Liver (tissue), 3 donors: ENCODE measurements around the gene BLTP3A.

Experiments
- GABPA ChIP-seq, 2 donors: IDR thresholded peaks in 1 of 2; conservative IDR thresholded peaks in 1 of 2; 2 replicates each; pipeline ENCODE4 v1.6.1; 2016; ENCODE audit warnings: antibody characterized with exemption in 2 of 2, mild to moderate bottlenecking in 1 of 2, moderate library complexity in 1 of 2
- TAF1 ChIP-seq: conservative IDR thresholded peaks from 2 replicates; pipeline ENCODE4 v1.6.1; 2016; ENCODE audit warnings: antibody characterized with exemption, mild to moderate bottlenecking
- TF ChIP-seq, protein P1 (sequence below): IDR thresholded peaks from 2 replicates; pipeline ENCODE4 v1.6.1; 2016; ENCODE audit warnings: antibody characterized with exemption, mild to moderate bottlenecking
- TF ChIP-seq, protein P2 (sequence below): fragments of 150-350 bp; IDR thresholded peaks from 2 replicates; pipeline ENCODE4 v1.5.1; 2017; ENCODE audit warnings: improper control_type of control experiment, low read depth, low read length; ENCODE audit not compliant: missing input control
- TF ChIP-seq, protein P3 (sequence below): IDR thresholded peaks from 2 replicates; pipeline ENCODE4 v1.6.1; 2016; ENCODE audit warnings: antibody characterized with exemption
- donor health status: healthy.
- donor health status: healthy.

DNA sequence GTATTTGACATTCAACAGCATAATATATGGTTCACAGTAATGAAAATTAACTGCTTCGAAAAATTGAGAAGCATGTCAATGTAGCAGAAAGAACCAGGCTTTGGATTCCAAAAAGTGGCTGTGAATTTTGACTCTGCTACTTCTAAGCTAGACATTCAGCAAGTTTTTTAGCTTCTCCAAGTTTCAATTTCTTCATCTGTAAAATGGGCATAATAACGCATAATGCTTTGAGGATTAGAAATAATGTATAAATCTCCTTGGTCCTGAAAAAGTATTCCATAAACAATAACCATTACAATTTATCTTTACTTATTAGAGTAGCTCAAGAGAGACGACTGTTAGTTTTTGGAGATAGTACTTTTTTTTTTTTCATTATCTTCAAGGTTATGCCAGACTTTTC, 7.7 kb downstream of the BLTP3A start:
- TF ChIP-seq TAF1 (no peak), GABPA (IDR thresholded peaks at IDR 0.05 in 1 of 2, conservative IDR thresholded peaks at IDR 0.05 in 1 of 2) (no peak)
- TF ChIP-seq, protein P1, sequence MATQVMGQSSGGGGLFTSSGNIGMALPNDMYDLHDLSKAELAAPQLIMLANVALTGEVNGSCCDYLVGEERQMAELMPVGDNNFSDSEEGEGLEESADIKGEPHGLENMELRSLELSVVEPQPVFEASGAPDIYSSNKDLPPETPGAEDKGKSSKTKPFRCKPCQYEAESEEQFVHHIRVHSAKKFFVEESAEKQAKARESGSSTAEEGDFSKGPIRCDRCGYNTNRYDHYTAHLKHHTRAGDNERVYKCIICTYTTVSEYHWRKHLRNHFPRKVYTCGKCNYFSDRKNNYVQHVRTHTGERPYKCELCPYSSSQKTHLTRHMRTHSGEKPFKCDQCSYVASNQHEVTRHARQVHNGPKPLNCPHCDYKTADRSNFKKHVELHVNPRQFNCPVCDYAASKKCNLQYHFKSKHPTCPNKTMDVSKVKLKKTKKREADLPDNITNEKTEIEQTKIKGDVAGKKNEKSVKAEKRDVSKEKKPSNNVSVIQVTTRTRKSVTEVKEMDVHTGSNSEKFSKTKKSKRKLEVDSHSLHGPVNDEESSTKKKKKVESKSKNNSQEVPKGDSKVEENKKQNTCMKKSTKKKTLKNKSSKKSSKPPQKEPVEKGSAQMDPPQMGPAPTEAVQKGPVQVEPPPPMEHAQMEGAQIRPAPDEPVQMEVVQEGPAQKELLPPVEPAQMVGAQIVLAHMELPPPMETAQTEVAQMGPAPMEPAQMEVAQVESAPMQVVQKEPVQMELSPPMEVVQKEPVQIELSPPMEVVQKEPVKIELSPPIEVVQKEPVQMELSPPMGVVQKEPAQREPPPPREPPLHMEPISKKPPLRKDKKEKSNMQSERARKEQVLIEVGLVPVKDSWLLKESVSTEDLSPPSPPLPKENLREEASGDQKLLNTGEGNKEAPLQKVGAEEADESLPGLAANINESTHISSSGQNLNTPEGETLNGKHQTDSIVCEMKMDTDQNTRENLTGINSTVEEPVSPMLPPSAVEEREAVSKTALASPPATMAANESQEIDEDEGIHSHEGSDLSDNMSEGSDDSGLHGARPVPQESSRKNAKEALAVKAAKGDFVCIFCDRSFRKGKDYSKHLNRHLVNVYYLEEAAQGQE: no peak
- TF ChIP-seq, protein P2, sequence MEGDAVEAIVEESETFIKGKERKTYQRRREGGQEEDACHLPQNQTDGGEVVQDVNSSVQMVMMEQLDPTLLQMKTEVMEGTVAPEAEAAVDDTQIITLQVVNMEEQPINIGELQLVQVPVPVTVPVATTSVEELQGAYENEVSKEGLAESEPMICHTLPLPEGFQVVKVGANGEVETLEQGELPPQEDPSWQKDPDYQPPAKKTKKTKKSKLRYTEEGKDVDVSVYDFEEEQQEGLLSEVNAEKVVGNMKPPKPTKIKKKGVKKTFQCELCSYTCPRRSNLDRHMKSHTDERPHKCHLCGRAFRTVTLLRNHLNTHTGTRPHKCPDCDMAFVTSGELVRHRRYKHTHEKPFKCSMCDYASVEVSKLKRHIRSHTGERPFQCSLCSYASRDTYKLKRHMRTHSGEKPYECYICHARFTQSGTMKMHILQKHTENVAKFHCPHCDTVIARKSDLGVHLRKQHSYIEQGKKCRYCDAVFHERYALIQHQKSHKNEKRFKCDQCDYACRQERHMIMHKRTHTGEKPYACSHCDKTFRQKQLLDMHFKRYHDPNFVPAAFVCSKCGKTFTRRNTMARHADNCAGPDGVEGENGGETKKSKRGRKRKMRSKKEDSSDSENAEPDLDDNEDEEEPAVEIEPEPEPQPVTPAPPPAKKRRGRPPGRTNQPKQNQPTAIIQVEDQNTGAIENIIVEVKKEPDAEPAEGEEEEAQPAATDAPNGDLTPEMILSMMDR: no peak
- TF ChIP-seq, protein P3, sequence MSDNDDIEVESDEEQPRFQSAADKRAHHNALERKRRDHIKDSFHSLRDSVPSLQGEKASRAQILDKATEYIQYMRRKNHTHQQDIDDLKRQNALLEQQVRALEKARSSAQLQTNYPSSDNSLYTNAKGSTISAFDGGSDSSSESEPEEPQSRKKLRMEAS: no peak
